GM12874 (cell line): ENCODE measurements around the gene LIPN.
A peak's percentile ranks its signal among the peaks of the same experiment; 100 is the strongest.

ENCODE experiments used
- TF ChIP-seq, protein P1 (sequence below): IDR thresholded peaks from 2 replicates; pipeline ENCODE4 v1.5.1; 2011; ENCODE audit warnings: low read depth, mild to moderate bottlenecking, control low read depth, low read length, moderate library complexity; ENCODE audit not compliant: insufficient read depth

LIPN gene

DNA sequence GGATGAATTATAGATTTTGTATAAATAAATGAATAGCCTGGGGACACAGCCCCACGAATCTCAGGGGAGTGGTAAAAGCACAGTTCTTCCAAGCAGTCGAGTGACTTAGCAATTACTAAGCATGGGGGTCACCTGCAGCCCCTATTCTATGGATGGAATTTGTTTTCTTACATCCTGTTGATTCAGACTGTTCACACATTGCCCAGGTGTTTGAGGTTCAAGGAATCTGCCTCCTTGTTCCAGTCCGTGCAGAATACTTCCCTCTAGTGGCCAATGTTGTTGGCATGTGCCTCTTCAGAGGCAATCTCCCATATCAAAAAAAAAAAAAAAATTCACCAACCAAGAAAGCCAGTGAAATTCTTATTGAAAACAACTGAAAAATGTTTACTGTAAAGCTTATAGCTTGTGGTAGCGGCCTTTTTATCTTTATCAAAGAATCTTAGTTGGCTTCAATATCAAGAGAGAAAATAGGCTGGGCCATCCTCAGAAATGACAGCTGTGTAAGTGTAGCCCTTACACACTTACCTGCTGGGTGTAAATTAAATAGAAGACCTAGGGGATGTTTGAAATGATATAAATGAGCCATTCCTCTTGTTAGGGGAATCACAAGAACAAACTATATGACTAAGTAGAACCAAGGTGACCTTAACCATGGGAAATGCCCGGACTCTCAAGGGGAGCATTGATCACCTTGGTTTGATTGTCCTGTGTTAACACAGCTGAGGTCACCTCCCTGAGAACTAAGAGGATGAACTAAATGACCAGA is 50.6 kb downstream of the LIPN start:
- TF ChIP-seq, protein P1, sequence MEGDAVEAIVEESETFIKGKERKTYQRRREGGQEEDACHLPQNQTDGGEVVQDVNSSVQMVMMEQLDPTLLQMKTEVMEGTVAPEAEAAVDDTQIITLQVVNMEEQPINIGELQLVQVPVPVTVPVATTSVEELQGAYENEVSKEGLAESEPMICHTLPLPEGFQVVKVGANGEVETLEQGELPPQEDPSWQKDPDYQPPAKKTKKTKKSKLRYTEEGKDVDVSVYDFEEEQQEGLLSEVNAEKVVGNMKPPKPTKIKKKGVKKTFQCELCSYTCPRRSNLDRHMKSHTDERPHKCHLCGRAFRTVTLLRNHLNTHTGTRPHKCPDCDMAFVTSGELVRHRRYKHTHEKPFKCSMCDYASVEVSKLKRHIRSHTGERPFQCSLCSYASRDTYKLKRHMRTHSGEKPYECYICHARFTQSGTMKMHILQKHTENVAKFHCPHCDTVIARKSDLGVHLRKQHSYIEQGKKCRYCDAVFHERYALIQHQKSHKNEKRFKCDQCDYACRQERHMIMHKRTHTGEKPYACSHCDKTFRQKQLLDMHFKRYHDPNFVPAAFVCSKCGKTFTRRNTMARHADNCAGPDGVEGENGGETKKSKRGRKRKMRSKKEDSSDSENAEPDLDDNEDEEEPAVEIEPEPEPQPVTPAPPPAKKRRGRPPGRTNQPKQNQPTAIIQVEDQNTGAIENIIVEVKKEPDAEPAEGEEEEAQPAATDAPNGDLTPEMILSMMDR: peak; percentile 60

DNA sequence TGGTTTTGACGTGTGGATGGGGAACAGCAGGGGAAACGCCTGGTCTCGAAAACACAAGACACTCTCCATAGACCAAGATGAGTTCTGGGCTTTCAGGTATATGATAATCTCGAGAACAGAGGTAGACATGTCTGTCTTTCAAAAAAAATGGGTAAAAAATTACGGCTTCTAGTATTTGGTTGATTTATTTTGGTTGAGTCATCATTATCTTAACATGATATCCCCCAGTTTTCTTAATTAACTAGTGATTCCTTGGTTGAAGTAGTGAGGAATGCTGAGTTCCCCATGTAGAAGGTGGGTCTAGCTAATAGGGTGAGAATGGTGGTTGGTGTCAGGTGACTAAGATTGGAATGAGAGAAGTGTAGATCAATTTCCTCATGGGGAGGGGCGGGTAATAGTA is 53.4 kb downstream of the LIPN start:
- TF ChIP-seq, protein P1: no peak

DNA sequence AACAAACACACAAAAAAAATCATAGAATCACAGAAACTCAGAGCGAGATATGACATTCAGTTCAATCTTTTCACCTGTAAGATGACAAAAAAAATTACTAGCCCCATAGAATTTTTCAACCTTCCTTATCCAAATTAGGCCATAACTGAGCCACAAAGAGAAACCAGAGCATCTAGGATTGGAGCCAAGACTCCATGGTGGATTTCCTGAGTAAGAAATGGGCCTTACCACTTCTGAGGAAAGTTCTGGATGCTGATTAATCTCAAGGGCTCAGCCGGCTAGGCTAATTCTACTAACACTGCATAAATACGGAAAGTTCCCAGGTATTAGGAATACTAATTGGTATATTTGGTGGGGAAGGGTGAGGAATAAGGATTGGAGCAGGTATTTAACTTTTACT is 59.5 kb downstream of the LIPN start:
- TF ChIP-seq, protein P1: no peak

DNA sequence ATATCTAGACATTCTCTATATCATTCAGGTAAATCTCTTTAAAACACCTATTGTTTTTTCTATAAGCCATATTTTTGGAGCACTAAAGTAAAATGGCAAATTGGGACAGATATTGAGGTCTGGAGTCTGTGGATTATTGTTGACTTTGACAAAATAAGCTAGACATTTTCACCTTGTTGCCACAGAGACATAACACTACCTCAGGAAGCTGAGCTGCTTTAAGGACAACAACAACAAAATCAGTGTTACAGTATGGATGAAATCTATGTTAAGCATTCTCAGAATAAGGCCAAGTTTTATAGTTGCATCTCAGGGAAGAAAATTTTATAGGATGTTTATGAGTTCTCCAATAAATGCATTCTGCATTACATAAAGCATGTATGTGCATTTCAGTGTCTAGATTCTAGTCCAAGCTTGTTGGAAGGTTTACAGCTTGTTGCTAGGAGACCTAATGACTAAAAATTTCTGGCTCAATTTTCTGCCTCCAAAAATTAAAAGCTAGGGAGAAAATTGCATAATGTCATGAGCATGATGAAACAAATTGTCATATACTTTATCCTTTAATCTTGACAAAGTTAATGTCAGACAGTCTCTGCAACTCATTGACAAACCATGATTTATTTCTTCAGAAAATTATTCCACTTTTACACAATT is 61.1 kb downstream of the LIPN start:
- TF ChIP-seq, protein P1: no peak

DNA sequence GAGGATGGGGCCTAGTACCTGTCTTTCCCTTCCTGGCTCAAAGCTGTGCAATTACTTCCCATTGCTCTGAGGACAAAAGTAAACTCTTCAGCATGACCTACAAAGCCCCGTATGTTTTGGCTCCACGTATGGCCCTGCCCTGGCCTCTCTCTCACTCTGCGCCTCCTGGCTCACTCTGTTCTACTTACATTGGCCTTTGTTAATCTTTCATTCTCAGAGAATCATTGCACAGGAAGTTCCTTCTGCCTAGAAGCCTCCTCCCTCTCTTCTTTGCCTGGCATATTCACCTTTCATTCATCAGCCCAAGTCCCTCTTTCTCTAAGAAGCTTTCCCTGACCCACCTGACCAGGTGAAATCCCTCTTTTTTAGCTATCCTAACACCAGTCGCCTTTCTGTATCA is 66.6 kb downstream of the LIPN start:
- TF ChIP-seq, protein P1: no peak

DNA sequence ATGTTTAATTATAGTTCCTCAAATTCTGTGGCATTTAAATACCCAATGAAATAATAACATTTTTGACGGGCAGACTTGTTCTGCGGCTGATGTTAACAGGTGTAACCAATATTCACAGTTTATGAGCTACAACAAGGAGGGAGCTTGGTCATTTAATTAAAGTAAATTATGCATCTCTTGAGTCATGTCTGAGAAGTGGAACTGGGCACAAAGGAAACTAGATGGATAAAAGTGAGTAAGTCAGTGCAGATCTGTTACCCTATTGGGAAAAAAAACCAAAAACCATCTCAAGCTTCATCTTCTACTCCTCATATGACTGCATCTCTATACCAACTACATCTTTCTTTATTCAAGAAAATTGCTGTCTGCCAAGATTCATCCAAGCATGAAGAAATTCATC is 67.9 kb downstream of the LIPN start:
- TF ChIP-seq, protein P1: no peak

DNA sequence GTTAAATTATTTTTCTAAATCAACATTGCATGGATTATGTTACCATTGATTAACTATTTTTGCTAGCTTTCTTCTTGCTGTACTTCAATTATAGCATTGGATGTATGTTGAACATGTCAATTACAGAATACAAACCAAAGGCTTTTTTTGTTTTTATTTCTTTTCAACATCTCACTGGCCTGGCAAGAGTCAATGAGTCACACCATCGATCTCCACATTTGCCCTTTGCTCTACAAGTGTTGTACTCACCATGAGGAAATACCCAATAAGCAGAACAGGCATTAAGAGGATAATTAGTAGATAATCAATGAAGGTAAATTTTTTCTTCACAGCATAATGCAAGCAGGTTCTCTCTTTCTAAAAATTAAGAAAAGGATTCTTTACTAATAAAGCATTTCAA is 68.5 kb downstream of the LIPN start:
- TF ChIP-seq, protein P1: no peak
